Spleen (tissue), 11 donors: ENCODE measurements around the gene TIRAP. TPM values are rescaled to one million over a fixed set of nuclear protein-coding genes. Genes with fewer than 3 reads are reported as not detected.
"Not testable (repeated sequence)": the region's sequence is repeated elsewhere in the genome, so short reads cannot be mapped to it uniquely, and the experiment has no call there.

Source experiments
- DNase-seq: peaks from one replicate; pipeline ENCODE4 v3.0.0-alpha.2; 2020
- H3K27ac ChIP-seq, 8 donors: fragments of 200-600 bp; sonication (generic) in 7 of 8; 1 replicate in 4 of 8; 2 replicates in 4 of 8; pipeline versions ENCODE4 v1.5.0 to v1.8.0; 2016 to 2021; ENCODE audit warnings: inconsistent platforms in 4 of 8, mild to moderate bottlenecking in 4 of 8, moderate library complexity in 1 of 8
- H3K27me3 ChIP-seq, 7 donors: fragments of 200-600 bp; sonication (generic) in 6 of 7; replicated peaks in 1 of 7; 1 replicate in 4 of 7; 2 replicates in 3 of 7; pipeline versions ENCODE4 v1.5.0 to v1.8.0; 2016 to 2021; ENCODE audit warnings: inconsistent platforms in 3 of 7, mild to moderate bottlenecking in 1 of 7
- H3K36me3 ChIP-seq, 6 donors: fragments of 200-600 bp; sonication (generic) in 5 of 6; 1 replicate in 4 of 6; 2 replicates in 2 of 6; pipeline versions ENCODE4 v1.5.0 to v1.8.0; 2016 to 2021; ENCODE audit warnings: inconsistent platforms in 2 of 6
- H3K4me1 ChIP-seq, 6 donors: fragments of 200-600 bp; sonication (generic) in 5 of 6; 1 replicate in 3 of 6; 2 replicates in 3 of 6; pipeline versions ENCODE4 v1.5.0 to v1.8.0; 2016 to 2021; ENCODE audit warnings: inconsistent platforms in 3 of 6
- H3K4me3 ChIP-seq, 8 donors: fragments of 200-600 bp; sonication (generic) in 7 of 8; 1 replicate in 4 of 8; 2 replicates in 4 of 8; pipeline versions ENCODE4 v1.5.0 to v1.8.0; 2016 to 2021; ENCODE audit warnings: inconsistent platforms in 4 of 8, mild to moderate bottlenecking in 4 of 8, moderate library complexity in 2 of 8
- H3K9me3 ChIP-seq, 8 donors: fragments of 200-600 bp; sonication (generic) in 7 of 8; 1 replicate in 4 of 8; 2 replicates in 4 of 8; pipeline versions ENCODE4 v1.5.0 to v1.8.0; 2016 to 2021; ENCODE audit warnings: inconsistent platforms in 4 of 8
- POLR2A ChIP-seq, 3 donors: fragments of 450-650 bp; IDR thresholded peaks; one replicate each; pipeline ENCODE4 v1.5.1; 2017; ENCODE audit warnings: antibody characterized with exemption in 3 of 3, mild to moderate bottlenecking in 1 of 3
- POLR2AphosphoS5 ChIP-seq, 3 donors: sonication (generic); formaldehyde crosslinking; IDR thresholded peaks; one replicate each; pipeline ENCODE4 v1.5.1; 2017; ENCODE audit warnings: antibody characterized with exemption in 3 of 3
- WGBS, 5 donors: extraction: QIAGEN DNeasy Blood & Tissue Kit in 3 of 5; methylation state at CpG; one replicate each; pipeline versions ENCODE4 v1.1.5 to v1.1.7; 2013 to 2018; 5-methylcytosine and 5-hydroxymethylcytosine counted together
- intact Hi-C: fragments of 100-400 bp; cut with DNase I; formaldehyde crosslinking; loops from one replicate; pipeline ENCODE4 v1.15.0; 2023; ENCODE audit warnings: low total_unique reads
- polyA plus RNA-seq, 3 donors: library from polyadenylated mRNA; stranded (reverse); fragments of 200-250 nt; gene quantifications; one replicate each; pipeline ENCODE4 v1.2.1, GENCODE V29; 2013
- total RNA-seq, 7 donors: library from RNA; depleted of rRNA in 3 of 7; stranded (reverse); fragments of >200 nt in 3 of 7; fragmentation: NEBNext Ultra II Directional in 4 of 7; extraction: Animal tissue kit (Norgen Biotek cat#: 25700) in 4 of 7; gene quantifications; one replicate each; pipeline versions ENCODE4 v1.1.0 to v1.2.1, GENCODE V29; 2016 to 2021
- TF ChIP-seq, protein P1 (sequence below), 11 experiments: fragments of 200-600 bp in 7 of 11; fragments of 450-650 bp in 4 of 11; sonication (generic) in 4 of 11; IDR thresholded peaks in 8 of 11; conservative IDR thresholded peaks in 3 of 11; 1 replicate in 7 of 11; 2 replicates in 4 of 11; pipeline versions ENCODE4 v1.4.0 to v1.8.0; 2016 to 2021; ENCODE audit warnings: antibody characterized with exemption in 11 of 11, inconsistent platforms in 4 of 11, mild to moderate bottlenecking in 1 of 11
- donor health status: healthy with polysubstance abuse.
- donor health status: DM: no; HTN: no; CAD: no; lungs with moderate emphysema.
- donor health status: DM: no; HTN: no; CAD: no.
- donor health status: Bipolar disorder and iron deficiency.
- donor health status: healthy.
- donor health status: DM: no; HTN: no; CAD: no.
- donor health status: DM: yes; HTN: yes; CAD: no.

TIRAP gene
- total and polyA plus RNA-seq, 10 donors, result 2.6 to 23.5 (median 17.1) TPM

DNA sequence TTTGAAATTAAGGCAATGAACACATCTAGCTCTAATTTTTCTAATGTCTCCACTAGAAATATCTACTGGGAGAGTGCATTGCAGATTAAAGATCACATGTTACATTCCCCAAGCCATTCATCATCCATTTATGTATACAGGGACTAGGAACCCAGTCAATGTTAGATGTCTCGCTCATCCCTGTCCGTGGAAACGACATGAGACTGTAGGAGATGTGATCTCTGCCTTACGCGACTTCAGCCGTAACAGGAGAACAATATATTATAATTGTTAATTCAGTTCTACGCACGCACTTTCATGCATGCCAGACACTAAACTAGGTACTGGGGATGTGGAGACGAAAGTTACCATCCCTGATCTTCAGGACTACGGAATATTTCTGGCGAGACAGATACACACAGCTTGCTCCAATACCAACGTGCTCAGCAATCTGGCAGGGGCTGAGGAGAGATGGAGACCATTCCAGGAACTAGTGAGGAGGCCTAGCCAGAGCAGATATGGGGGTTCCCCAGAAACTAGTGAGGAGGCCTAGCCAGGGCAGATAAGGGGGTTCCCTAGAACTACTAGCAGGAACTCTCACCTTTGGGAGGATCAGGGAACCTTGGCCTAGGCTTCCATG, 21.7 kb downstream of the TIRAP start:
- intact Hi-C loops, result loop anchor here (5.0 kb wide), 1 partner anchor 178 kb away; no protein-coding TSS in a partner anchor
- H3K27ac ChIP-seq, result peak overlapping the region; percentile 89 to 95 (median 92)

DNA sequence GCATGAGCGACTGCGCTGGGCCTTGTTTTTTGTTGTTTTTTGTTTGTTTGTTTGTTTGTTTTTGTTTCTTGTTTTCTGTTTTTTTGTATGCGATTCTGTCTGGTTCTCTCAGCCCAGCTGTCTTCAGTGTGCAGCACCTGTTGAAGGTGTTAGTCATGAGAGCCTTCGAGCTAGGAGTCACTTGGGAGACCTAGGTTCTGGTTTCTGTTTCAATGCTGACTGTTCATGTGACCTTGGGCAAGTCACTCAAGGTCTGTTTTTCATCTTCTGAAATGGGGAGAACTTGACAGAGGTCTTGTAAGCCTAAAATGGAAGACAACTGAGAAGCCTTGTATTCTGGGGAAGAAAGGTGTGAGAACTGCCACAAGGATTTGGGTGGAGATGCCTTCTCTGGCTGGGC, 22.8 kb downstream of the TIRAP start:
- no peak for TF ChIP-seq POLR2A (IDR thresholded peaks at IDR 0.05)
- Histone ChIP-seq H3K27me3 (no peaks in the 10 kb centered on the region), H3K36me3 (peaks cover 0 to 48% (median 9%) of the 10 kb centered on the region in 6 donors), H3K9me3 (no peaks in the 10 kb centered on the region), H3K4me1 (peaks cover 15 to 76% (median 49%) of the 10 kb centered on the region in 6 donors), H3K27ac (peak overlapping the region in 3 of 8 donors; percentile 30 to 91 (median 89)), H3K4me3 (no peak overlapping the region)
- intact Hi-C loops, result loop anchor here (5.0 kb wide), 1 partner anchor 177 kb away; no protein-coding TSS in a partner anchor
- 68 to 81% (median 74%) methylated on average over 4 of the region's 4 CpGs for WGBS, 5 donors
- DNase-seq, result no peak

More for the DNA sequence above, 21.7 kb downstream of the TIRAP start:
- Histone ChIP-seq H3K36me3 (peaks cover 0 to 50% (median 5%) of the 10 kb centered on the region in 6 donors), H3K4me1 (peaks cover 10 to 65% (median 39%) of the 10 kb centered on the region in 6 donors), H3K9me3 (no peaks in the 10 kb centered on the region), H3K4me3 (peak overlapping the region; percentile 42 to 88 (median 67)), H3K27me3 (no peaks in the 10 kb centered on the region)
- DNase-seq, result no peak
- TF ChIP-seq, protein P1, sequence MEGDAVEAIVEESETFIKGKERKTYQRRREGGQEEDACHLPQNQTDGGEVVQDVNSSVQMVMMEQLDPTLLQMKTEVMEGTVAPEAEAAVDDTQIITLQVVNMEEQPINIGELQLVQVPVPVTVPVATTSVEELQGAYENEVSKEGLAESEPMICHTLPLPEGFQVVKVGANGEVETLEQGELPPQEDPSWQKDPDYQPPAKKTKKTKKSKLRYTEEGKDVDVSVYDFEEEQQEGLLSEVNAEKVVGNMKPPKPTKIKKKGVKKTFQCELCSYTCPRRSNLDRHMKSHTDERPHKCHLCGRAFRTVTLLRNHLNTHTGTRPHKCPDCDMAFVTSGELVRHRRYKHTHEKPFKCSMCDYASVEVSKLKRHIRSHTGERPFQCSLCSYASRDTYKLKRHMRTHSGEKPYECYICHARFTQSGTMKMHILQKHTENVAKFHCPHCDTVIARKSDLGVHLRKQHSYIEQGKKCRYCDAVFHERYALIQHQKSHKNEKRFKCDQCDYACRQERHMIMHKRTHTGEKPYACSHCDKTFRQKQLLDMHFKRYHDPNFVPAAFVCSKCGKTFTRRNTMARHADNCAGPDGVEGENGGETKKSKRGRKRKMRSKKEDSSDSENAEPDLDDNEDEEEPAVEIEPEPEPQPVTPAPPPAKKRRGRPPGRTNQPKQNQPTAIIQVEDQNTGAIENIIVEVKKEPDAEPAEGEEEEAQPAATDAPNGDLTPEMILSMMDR (IDR thresholded peaks at IDR 0.05 in 8 of 11, conservative IDR thresholded peaks at IDR 0.05 in 3 of 11), result no peak
- no peak for TF ChIP-seq POLR2A (IDR thresholded peaks at IDR 0.05)
- no peak for TF ChIP-seq POLR2AphosphoS5 (IDR thresholded peaks at IDR 0.05)
- 47 to 54% (median 50%) methylated on average over 12 of the region's 12 CpGs for WGBS, 5 donors

DNA sequence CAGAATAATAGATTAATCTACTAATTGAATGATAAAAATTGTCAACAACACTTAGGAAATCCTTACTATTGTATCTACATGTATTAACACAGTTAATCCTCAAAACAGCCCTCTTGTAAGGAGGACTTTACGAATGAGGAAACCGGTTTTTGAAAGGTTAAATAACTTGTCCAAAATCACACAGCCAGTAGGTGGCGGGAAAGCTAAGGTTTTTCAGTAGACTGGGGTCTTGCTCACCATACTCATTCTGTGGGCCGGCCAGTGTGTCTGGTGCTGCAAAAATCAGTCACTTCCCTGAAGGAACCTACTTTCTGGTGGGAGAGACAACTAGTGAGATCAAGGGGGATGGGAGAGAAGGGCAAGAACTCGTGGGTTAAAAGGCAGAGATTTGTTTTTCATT, 24.8 kb downstream of the TIRAP start:
- WGBS, 5 donors, result 26 to 34% (median 29%) methylated on average over 5 of the region's 5 CpGs
- Histone ChIP-seq H3K4me3 (no peak overlapping the region), H3K36me3 (peaks cover 0 to 55% (median 9%) of the 10 kb centered on the region in 6 donors), H3K27me3 (no peaks in the 10 kb centered on the region), H3K27ac (peak overlapping the region in 2 of 8 donors; percentile 0 to 23), H3K4me1 (peaks cover 23 to 94% (median 65%) of the 10 kb centered on the region in 6 donors), H3K9me3 (no peaks in the 10 kb centered on the region)
- TF ChIP-seq, protein P1 (IDR thresholded peaks at IDR 0.05 in 8 of 11, conservative IDR thresholded peaks at IDR 0.05 in 3 of 11), result peak in 4 of 11 experiments; percentile 19 to 29 (median 26)
- no peak for TF ChIP-seq POLR2A (IDR thresholded peaks at IDR 0.05)
- intact Hi-C loops, result loop anchor here (5.0 kb wide), 1 partner anchor 175 kb away; no protein-coding TSS in a partner anchor
- DNase-seq, result no peak

DNA sequence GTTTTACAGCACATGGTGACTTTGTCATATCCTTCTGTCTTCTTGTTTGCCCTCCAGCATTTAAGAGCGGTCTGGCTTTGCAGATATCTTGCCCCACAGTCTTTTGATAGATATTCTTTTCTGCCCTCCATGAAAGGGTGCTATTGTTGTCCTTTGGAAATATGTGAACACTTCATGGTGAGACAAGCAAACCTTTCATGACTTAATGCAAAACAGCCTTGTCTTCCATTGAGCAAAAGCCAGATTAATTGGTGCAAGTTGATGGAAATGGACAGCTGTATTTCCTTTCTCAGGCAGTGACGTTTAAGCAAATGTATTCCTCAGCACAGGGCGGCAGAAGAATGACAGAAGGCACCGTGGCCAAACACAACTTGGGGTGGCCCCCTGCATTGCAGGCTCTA, 25.4 kb downstream of the TIRAP start:
- no peak for TF ChIP-seq POLR2AphosphoS5 (IDR thresholded peaks at IDR 0.05)
- TF ChIP-seq, protein P1 (IDR thresholded peaks at IDR 0.05 in 8 of 11, conservative IDR thresholded peaks at IDR 0.05 in 3 of 11), result no peak
- peaks cover 21 to 94% (median 64%) of the 10 kb centered on the region in 6 donors for H3K4me1 ChIP-seq

DNA sequence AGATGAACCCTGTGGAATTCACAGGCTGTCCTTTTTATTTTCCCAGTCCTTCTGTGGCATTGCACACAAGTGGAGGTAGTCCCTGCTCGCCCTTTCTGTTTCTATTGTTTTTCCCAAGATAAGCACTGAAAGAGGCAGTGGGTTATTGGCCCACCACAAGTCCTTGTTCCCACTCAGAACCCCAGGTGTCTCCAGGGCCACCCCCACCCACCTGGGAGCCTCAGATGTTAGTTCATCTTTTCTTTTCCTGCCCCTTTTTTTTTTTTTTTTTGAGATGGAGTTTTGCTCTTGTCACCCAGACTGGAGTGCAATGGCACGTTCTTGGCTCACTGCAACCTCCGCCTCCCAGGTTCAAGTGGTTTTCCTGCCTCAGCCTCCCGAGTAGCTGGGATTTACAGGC, 25.9 kb downstream of the TIRAP start:
- 72 to 96% (median 86%) methylated on average over 4 of the region's 4 CpGs for WGBS, 5 donors
- intact Hi-C loops, result loop anchor here (5.0 kb wide), 1 partner anchor 174 kb away; no protein-coding TSS in a partner anchor
- H3K9me3 ChIP-seq, H3K4me3 ChIP-seq, DNase-seq, H3K27me3 ChIP-seq: not testable (repeated sequence)
- Histone ChIP-seq H3K4me1 (peaks cover 21 to 94% (median 62%) of the 10 kb centered on the region in 6 donors), H3K27ac (peak overlapping the region in 2 of 8 donors; percentile 16 to 23), H3K36me3 (peaks cover 0 to 63% (median 10%) of the 10 kb centered on the region in 6 donors)

More for the DNA sequence above, 25.4 kb downstream of the TIRAP start:
- Histone ChIP-seq H3K4me3 (no peak overlapping the region), H3K27me3 (no peaks in the 10 kb centered on the region), H3K27ac (peak overlapping the region in 2 of 8 donors; percentile 16 to 23), H3K9me3 (no peaks in the 10 kb centered on the region), H3K36me3 (peaks cover 0 to 61% (median 9%) of the 10 kb centered on the region in 6 donors)
- intact Hi-C loops, result loop anchor here (5.0 kb wide), 1 partner anchor 174 kb away; no protein-coding TSS in a partner anchor
- no peak for DNase-seq
- WGBS, 5 donors, result 71 to 93% (median 85%) methylated on average over 4 of the region's 4 CpGs
